Neural cell (in vitro differentiated cells): ENCODE results near the gene TUBB3. TPM values are rescaled to one million over a fixed set of nuclear protein-coding genes. Genes with fewer than 3 reads are reported as not detected.

Experiments
- H2AFZ ChIP-seq: fragments of 200-600, 300-800 bp; sonication (generic), shearing (Covaris generic); 2 replicates; pipeline ENCODE4 v1.6.0; 2014; ENCODE audit warnings: low read depth, mild to moderate bottlenecking, antibody characterized with exemption, low read length, moderate library complexity
- H3F3A ChIP-seq: fragments of 200-600 bp; shearing (Covaris generic); 2 replicates; pipeline ENCODE4 v1.6.1; 2016; ENCODE audit warnings: mild to moderate bottlenecking, moderate library complexity, mixed read lengths, antibody characterized with exemption, low read length; ENCODE audit not compliant: insufficient read depth, poor library complexity, severe bottlenecking
- H3K27ac ChIP-seq: fragments of 200-600, 300-800 bp; sonication (generic), shearing (Covaris generic); 2 replicates; pipeline ENCODE4 v1.5.1; 2014; ENCODE audit warnings: mild to moderate bottlenecking, low read length, moderate library complexity
- H3K27me3 ChIP-seq: fragments of 300-800, 200-600 bp; sonication (generic), shearing (Covaris generic); 2 replicates; pipeline ENCODE4 v1.6.0; 2014; ENCODE audit warnings: mild to moderate bottlenecking, low read depth, low read length, moderate library complexity; ENCODE audit not compliant: insufficient read depth
- H3K36me3 ChIP-seq: fragments of 300-800, 200-600 bp; sonication (generic), shearing (Covaris generic); 2 replicates; pipeline ENCODE4 v1.5.1; 2014; ENCODE audit warnings: mild to moderate bottlenecking, antibody characterized with exemption, low read length, moderate library complexity; ENCODE audit not compliant: insufficient read depth
- H3K4me2 ChIP-seq: fragments of 300-800, 200-600 bp; sonication (generic), shearing (Covaris generic); 2 replicates; pipeline ENCODE4 v1.6.0; 2014; ENCODE audit warnings: mild to moderate bottlenecking, low read length
- H3K4me3 ChIP-seq: fragments of 300-800, 200-600 bp; sonication (generic), shearing (Covaris generic); 2 replicates; pipeline ENCODE4 v1.5.1; 2014; ENCODE audit warnings: mild to moderate bottlenecking, low read length, moderate library complexity
- H3K79me2 ChIP-seq: fragments of 200-600 bp; shearing (Covaris generic); replicated peaks from 2 replicates; pipeline ENCODE4 v1.6.0; 2014; ENCODE audit warnings: mild to moderate bottlenecking, low read length, moderate library complexity; ENCODE audit not compliant: insufficient read depth
- H3K9ac ChIP-seq: fragments of 300-800, 200-600 bp; sonication (generic), shearing (Covaris generic); 2 replicates; pipeline ENCODE4 v1.6.1; 2016; ENCODE audit warnings: mild to moderate bottlenecking, low read length, mixed read lengths
- H3K9me2 ChIP-seq: fragments of 200-600 bp; shearing (Covaris generic); 2 replicates; pipeline ENCODE4 v1.6.1; 2016; ENCODE audit warnings: mild to moderate bottlenecking, low read length, mixed read lengths; ENCODE audit not compliant: insufficient read depth
- H3K9me3 ChIP-seq: fragments of 200-600, 300-800 bp; sonication (generic), shearing (Covaris generic); 2 replicates; pipeline ENCODE4 v1.6.1; 2016; ENCODE audit warnings: mild to moderate bottlenecking, mixed run types, low read length, moderate library complexity, mixed read lengths
- H4K20me1 ChIP-seq: fragments of 200-600 bp; shearing (Covaris generic); 2 replicates; pipeline ENCODE4 v1.6.1; 2016; ENCODE audit warnings: mild to moderate bottlenecking, mixed run types; ENCODE audit not compliant: insufficient read depth
- EP300 ChIP-seq: fragments of 450-650 bp; conservative IDR thresholded peaks from 2 replicates; pipeline ENCODE4 v1.6.1; 2014; ENCODE audit warnings: antibody characterized with exemption, mild to moderate bottlenecking, moderate library complexity; ENCODE audit not compliant: poor library complexity, severe bottlenecking
- EZH2 ChIP-seq: fragments of 200-600, 300-800 bp; shearing (Covaris generic), sonication (generic); IDR thresholded peaks from 2 replicates; pipeline ENCODE4 v1.6.1; 2014; ENCODE audit warnings: antibody characterized with exemption, low read length, borderline replicate concordance, mild to moderate bottlenecking; ENCODE audit not compliant: insufficient read depth, poor library complexity, severe bottlenecking
- MXI1 ChIP-seq: fragments of 450-650 bp; conservative IDR thresholded peaks from 2 replicates; pipeline ENCODE4 v1.6.1; 2014; ENCODE audit warnings: antibody characterized with exemption, mild to moderate bottlenecking; ENCODE audit not compliant: poor library complexity, severe bottlenecking
- POLR2AphosphoS5 ChIP-seq: IDR thresholded peaks from 2 replicates; pipeline ENCODE4 v1.6.1; 2012
- RAD21 ChIP-seq: fragments of 450-650 bp; conservative IDR thresholded peaks from 2 replicates; pipeline ENCODE4 v1.6.1; 2014; ENCODE audit warnings: antibody characterized with exemption, mild to moderate bottlenecking, moderate library complexity
- SMC3 ChIP-seq: fragments of 450-650 bp; conservative IDR thresholded peaks from 2 replicates; pipeline ENCODE4 v1.6.1; 2014; ENCODE audit warnings: antibody characterized with exemption, mild to moderate bottlenecking, moderate library complexity; ENCODE audit not compliant: poor library complexity
- TAF1 ChIP-seq: IDR thresholded peaks from 2 replicates; pipeline ENCODE4 v1.6.1; 2012; ENCODE audit warnings: low read depth
- polyA plus RNA-seq: library from polyadenylated mRNA; depleted of rRNA; stranded (reverse); fragments of >200 nt; gene quantifications from 2 replicates; pipeline ENCODE4 v1.2.3, GENCODE V29; 2014
- TF ChIP-seq, protein P1 (sequence below): IDR thresholded peaks from 2 replicates; pipeline ENCODE4 v1.6.1; 2012; ENCODE audit warnings: borderline replicate concordance
- TF ChIP-seq, protein P2 (sequence below): fragments of 450-650 bp; IDR thresholded peaks from 2 replicates; pipeline ENCODE4 v1.5.1; 2014; ENCODE audit warnings: antibody characterized with exemption, mild to moderate bottlenecking, moderate library complexity; ENCODE audit not compliant: poor library complexity, severe bottlenecking

The TUBB3 gene
- polyA plus RNA-seq, 1 donor from 2014 or later = 2,442 TPM

DNA sequence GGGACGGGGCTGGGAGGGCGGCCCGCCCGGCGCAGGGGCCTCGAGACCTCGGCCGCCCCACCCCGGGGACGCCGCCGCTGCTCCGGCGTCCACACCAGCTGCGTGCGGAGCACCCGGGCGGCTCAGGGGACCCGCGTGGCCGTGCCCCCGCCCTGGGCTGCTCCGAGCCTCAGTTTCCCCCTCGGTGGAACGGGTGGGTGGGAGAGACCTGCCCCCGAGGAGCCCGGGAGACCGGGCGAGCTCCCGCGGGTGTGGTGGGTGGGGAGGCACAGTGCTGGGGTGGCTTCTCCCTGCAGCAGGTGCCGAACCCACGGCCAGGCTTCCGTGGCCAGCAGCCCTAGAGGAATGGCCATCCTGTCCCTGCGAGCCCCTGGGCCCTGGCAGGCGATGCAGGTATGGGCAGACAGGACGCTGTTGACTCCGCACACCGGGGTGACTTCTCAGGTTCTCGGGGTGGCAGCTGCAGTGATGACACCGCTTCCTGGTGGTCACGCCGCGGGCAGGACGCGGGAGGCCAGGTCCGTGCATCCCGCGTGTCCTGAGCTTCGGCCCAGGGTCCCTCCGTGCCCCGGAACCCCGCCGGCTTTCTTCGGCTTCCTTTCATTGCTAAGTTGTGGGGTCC is 26.1 kb downstream of the TUBB3 start:
- peak overlapping the region; percentile 84 for H3K4me3 ChIP-seq
- TF ChIP-seq MXI1 (peak; percentile 11), POLR2AphosphoS5 (no peak)
- H3K4me2 ChIP-seq = peak overlapping the region; percentile 51
- H3K27me3 ChIP-seq = no peaks in the 10 kb centered on the region
- no peaks in the 10 kb centered on the region for H3K9me2 ChIP-seq
- no peaks in the 10 kb centered on the region for H3K36me3 ChIP-seq
- H3K9ac ChIP-seq = peak overlapping the region; percentile 66
- no peak overlapping the region for H2AFZ ChIP-seq
- no peak overlapping the region for H3K27ac ChIP-seq
- no peaks in the 10 kb centered on the region for H3K9me3 ChIP-seq
- H3K79me2 ChIP-seq = peaks cover 4% of the 10 kb centered on the region
- H4K20me1 ChIP-seq = no peaks in the 10 kb centered on the region
- H3F3A ChIP-seq = no peaks in the 10 kb centered on the region

DNA sequence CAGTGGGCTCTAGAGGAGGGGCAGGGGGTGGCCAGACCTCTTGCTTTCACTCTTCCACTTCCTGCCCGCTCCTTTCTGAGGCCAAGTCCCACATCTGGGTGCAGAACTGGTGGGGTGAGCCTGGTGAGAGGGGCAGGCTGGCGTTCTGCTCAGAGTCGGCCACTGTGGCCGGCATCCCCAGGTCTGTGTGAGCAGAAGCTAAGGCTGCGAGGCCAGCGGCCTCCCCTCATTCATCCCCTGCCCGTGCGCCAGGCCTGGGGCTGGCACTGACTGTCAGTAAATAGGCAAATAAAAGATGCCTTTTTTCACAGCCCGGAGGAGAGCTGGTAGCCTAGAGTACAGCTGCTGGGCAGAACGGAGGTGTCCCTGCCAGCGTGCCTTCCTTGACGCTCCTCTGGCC is 26.6 kb downstream of the TUBB3 start:
- no peaks in the 10 kb centered on the region for H3K36me3 ChIP-seq
- no peak overlapping the region for H2AFZ ChIP-seq
- no peaks in the 10 kb centered on the region for H3K27me3 ChIP-seq
- H3F3A ChIP-seq = no peaks in the 10 kb centered on the region
- H3K9ac ChIP-seq = peak overlapping the region; percentile 66
- peak overlapping the region; percentile 84 for H3K4me3 ChIP-seq
- peak overlapping the region; percentile 51 for H3K4me2 ChIP-seq
- no peaks in the 10 kb centered on the region for H4K20me1 ChIP-seq
- peaks cover 4% of the 10 kb centered on the region for H3K79me2 ChIP-seq
- no peaks in the 10 kb centered on the region for H3K9me2 ChIP-seq
- no peak for TF ChIP-seq TAF1
- no peak for TF ChIP-seq SMC3
- TF ChIP-seq EZH2 = no peak
- TF ChIP-seq, protein P1, sequence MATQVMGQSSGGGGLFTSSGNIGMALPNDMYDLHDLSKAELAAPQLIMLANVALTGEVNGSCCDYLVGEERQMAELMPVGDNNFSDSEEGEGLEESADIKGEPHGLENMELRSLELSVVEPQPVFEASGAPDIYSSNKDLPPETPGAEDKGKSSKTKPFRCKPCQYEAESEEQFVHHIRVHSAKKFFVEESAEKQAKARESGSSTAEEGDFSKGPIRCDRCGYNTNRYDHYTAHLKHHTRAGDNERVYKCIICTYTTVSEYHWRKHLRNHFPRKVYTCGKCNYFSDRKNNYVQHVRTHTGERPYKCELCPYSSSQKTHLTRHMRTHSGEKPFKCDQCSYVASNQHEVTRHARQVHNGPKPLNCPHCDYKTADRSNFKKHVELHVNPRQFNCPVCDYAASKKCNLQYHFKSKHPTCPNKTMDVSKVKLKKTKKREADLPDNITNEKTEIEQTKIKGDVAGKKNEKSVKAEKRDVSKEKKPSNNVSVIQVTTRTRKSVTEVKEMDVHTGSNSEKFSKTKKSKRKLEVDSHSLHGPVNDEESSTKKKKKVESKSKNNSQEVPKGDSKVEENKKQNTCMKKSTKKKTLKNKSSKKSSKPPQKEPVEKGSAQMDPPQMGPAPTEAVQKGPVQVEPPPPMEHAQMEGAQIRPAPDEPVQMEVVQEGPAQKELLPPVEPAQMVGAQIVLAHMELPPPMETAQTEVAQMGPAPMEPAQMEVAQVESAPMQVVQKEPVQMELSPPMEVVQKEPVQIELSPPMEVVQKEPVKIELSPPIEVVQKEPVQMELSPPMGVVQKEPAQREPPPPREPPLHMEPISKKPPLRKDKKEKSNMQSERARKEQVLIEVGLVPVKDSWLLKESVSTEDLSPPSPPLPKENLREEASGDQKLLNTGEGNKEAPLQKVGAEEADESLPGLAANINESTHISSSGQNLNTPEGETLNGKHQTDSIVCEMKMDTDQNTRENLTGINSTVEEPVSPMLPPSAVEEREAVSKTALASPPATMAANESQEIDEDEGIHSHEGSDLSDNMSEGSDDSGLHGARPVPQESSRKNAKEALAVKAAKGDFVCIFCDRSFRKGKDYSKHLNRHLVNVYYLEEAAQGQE = no peak
- TF ChIP-seq EP300 = no peak
- no peak for TF ChIP-seq MXI1
- TF ChIP-seq, protein P2, sequence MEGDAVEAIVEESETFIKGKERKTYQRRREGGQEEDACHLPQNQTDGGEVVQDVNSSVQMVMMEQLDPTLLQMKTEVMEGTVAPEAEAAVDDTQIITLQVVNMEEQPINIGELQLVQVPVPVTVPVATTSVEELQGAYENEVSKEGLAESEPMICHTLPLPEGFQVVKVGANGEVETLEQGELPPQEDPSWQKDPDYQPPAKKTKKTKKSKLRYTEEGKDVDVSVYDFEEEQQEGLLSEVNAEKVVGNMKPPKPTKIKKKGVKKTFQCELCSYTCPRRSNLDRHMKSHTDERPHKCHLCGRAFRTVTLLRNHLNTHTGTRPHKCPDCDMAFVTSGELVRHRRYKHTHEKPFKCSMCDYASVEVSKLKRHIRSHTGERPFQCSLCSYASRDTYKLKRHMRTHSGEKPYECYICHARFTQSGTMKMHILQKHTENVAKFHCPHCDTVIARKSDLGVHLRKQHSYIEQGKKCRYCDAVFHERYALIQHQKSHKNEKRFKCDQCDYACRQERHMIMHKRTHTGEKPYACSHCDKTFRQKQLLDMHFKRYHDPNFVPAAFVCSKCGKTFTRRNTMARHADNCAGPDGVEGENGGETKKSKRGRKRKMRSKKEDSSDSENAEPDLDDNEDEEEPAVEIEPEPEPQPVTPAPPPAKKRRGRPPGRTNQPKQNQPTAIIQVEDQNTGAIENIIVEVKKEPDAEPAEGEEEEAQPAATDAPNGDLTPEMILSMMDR = no peak
- no peak for TF ChIP-seq RAD21
- TF ChIP-seq POLR2AphosphoS5 = no peak
- H3K9me3 ChIP-seq = no peaks in the 10 kb centered on the region
- no peak overlapping the region for H3K27ac ChIP-seq

DNA sequence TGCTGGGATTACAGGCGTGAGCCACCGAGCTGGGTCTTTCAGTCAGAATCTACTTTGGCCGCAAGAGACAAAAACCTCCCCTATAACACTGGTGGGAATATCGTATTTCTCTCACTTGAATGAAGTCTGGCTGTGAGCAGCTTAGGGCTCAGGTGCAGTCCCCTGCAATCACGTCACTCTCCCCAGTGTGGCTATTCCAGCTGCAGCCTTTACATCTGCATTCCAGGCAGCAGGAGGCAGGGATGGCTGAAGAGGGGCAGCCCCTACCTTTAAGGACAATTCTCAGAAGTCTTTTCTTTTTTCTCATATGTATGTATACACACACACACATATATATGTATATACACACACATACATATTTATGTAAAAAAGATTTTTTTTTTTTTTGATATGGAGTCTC is 28.4 kb downstream of the TUBB3 start:
- H3K9me2 ChIP-seq = no peaks in the 10 kb centered on the region
- H3F3A ChIP-seq = no peaks in the 10 kb centered on the region
- H4K20me1 ChIP-seq = no peaks in the 10 kb centered on the region
- H2AFZ ChIP-seq = no peak overlapping the region
- TF ChIP-seq SMC3 (no peak), MXI1 (no peak), RAD21 (no peak)
- TF ChIP-seq, protein P1 = no peak
- TF ChIP-seq, protein P2 = no peak
- H3K9me3 ChIP-seq = no peaks in the 10 kb centered on the region
- H3K9ac ChIP-seq = no peak overlapping the region
- H3K79me2 ChIP-seq = peaks cover 4% of the 10 kb centered on the region
- no peak overlapping the region for H3K27ac ChIP-seq
- H3K4me2 ChIP-seq = no peak overlapping the region
- no peaks in the 10 kb centered on the region for H3K27me3 ChIP-seq
- H3K4me3 ChIP-seq = no peak overlapping the region
- no peaks in the 10 kb centered on the region for H3K36me3 ChIP-seq
